HepG2 (cell line): ENCODE measurements around the gene AP3D1.

Experiments used
- CBFB ChIP-seq: sonication (generic); formaldehyde crosslinking; IDR thresholded peaks from 2 replicates; pipeline ENCODE4 v1.4.0; 2020; ENCODE audit warnings: missing genetic modification reagents
- CTCF ChIP-seq: sonication (generic); formaldehyde crosslinking; IDR thresholded peaks from 2 replicates; pipeline ENCODE4 v1.5.0; 2020; ENCODE audit warnings: mild to moderate bottlenecking, missing genetic modification reagents, moderate library complexity
- IRF9 ChIP-seq: sonication (generic); formaldehyde crosslinking; IDR thresholded peaks from 2 replicates; pipeline ENCODE4 v1.8.0; 2022; ENCODE audit warnings: missing genetic modification reagents, mild to moderate bottlenecking, borderline replicate concordance
- MAFG ChIP-seq: sonication (generic); formaldehyde crosslinking; IDR thresholded peaks from 2 replicates; pipeline ENCODE4 v1.5.1; 2020; ENCODE audit warnings: mild to moderate bottlenecking, missing genetic modification reagents
- MXD4 ChIP-seq: IDR thresholded peaks from 2 replicates; pipeline ENCODE4 v1.6.1; 2016; ENCODE audit warnings: mild to moderate bottlenecking, missing biosample characterization, missing genetic modification reagents
- MXI1 ChIP-seq: IDR thresholded peaks from 3 replicates; pipeline ENCODE4 v1.6.1; 2012; ENCODE audit warnings: low read depth, low read length, inconsistent platforms, borderline replicate concordance
- REST ChIP-seq, 2 experiments: IDR thresholded peaks; 2 replicates each; pipeline ENCODE4 v1.6.1; 2011 to 2012; ENCODE audit warnings: low read length in 2 of 2, borderline replicate concordance in 1 of 2, low read depth in 1 of 2, mild to moderate bottlenecking in 1 of 2, moderate library complexity in 1 of 2
- RNF2 ChIP-seq: fragments of 450-650 bp; conservative IDR thresholded peaks from 2 replicates; pipeline ENCODE4 v1.6.1; 2016; ENCODE audit warnings: low read depth
- SIN3A ChIP-seq: IDR thresholded peaks from 2 replicates; pipeline ENCODE4 v1.6.1; 2011; ENCODE audit warnings: low read depth, mild to moderate bottlenecking, control low read depth, low read length, borderline replicate concordance
- SNAPC4 ChIP-seq: sonication (generic); formaldehyde crosslinking; IDR thresholded peaks from 2 replicates; pipeline ENCODE4 v1.4.0; 2020; ENCODE audit warnings: mild to moderate bottlenecking, missing genetic modification reagents
- TMF1 ChIP-seq: sonication (generic); formaldehyde crosslinking; IDR thresholded peaks from 2 replicates; pipeline ENCODE4 v1.8.1; 2022; ENCODE audit warnings: low read depth, missing genetic modification reagents
- ZNF350 ChIP-seq: sonication (generic); formaldehyde crosslinking; IDR thresholded peaks from 2 replicates; pipeline ENCODE4 v1.4.0; 2020; ENCODE audit warnings: mild to moderate bottlenecking, low read depth, missing genetic modification reagents, borderline replicate concordance
- ZNF432 ChIP-seq: sonication (generic); formaldehyde crosslinking; IDR thresholded peaks from 2 replicates; pipeline ENCODE4 v1.5.0; 2020; ENCODE audit warnings: missing genetic modification reagents, mild to moderate bottlenecking, borderline replicate concordance
- ZNF766 ChIP-seq: sonication (generic); formaldehyde crosslinking; IDR thresholded peaks from 2 replicates; pipeline ENCODE4 v1.5.0; 2020; ENCODE audit warnings: missing genetic modification reagents, borderline replicate concordance

- no peak for TF ChIP-seq MAFG (CRISPR knock-in tag)
- no peak for TF ChIP-seq MXI1
- TF ChIP-seq IRF9 = no peak
- no peak for TF ChIP-seq TMF1
- no peak for TF ChIP-seq MXD4 (CRISPR knock-in tag)
- no peak for TF ChIP-seq REST (IDR thresholded peaks at IDR 0.05; ENCODE audit: borderline replicate concordance in 1 of 2, low read depth in 1 of 2, low read length in 2 of 2)
- TF ChIP-seq RNF2 = no peak
- TF ChIP-seq SIN3A = no peak
- no peak for TF ChIP-seq ZNF766 (CRISPR knock-in tag)
- TF ChIP-seq ZNF432 (CRISPR knock-in tag) = no peak
- TF ChIP-seq CBFB (CRISPR knock-in tag) = no peak
- TF ChIP-seq ZNF350 = no peak
- no peak for TF ChIP-seq CTCF (CRISPR knock-in tag)
- TF ChIP-seq SNAPC4 (CRISPR knock-in tag) = no peak
Measured at GRCh38 chr19:2113439-2114211, 37.7 kb downstream of the AP3D1 start.
